ENCODE measurements around the gene RNF223. TPM values are rescaled to one million over a fixed set of nuclear protein-coding genes. Genes with fewer than 3 reads are reported as not detected.
"Not testable (repeated sequence)": the region's sequence is repeated elsewhere in the genome, so short reads cannot be mapped to it uniquely, and the experiment has no call there.

RNF223 gene
- total RNA-seq, 2 experiments from 2014 or later = not detected

DNA sequence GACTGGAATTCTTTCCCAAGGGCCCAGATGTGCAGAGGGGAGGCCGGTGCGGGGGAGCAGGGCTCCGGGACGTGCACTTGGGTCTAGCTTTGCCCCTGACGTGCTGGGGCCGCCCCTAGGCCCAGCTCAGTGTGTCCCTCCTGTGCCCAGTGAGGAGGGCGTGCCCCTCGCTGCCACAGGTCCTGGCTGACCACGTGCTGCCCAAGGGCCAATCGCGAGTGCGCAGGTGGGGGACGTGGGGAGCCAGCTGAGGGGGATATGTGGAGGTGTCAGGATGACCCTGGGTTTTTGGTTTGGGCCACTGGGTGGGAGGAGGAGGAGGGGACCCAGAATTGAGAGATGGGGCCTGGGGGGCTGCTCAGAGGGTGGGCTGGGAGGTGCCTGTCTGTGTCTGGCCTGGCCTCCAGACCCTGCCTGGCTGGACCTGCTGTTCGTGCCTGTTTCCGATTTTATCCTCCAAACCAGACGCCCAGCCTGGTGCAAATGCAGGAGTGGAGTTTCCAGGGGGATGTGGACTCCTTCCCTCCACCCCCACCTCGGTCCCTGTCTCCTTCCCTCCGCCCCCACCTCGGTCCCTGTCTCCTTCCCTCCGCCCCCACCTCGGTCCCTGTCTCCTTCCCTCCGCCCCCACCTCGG lies 6.1 kb upstream of the RNF223 start:
- DNase-seq (no peak), ATAC-seq (peak; percentile 37)
- Mint-ChIP-seq H3K4me3 (no peak overlapping the region), H3K27ac (no peak overlapping the region), H3K4me1 (peaks cover 4% of the 10 kb centered on the region), H3K36me3 (no peaks in the 10 kb centered on the region), H3K27me3 (peaks cover 5% of the 10 kb centered on the region), H3K9me3 (ENCODE audit: low read depth) (no peaks in the 10 kb centered on the region)
- CTCF ChIA-PET = no interaction called here

DNA sequence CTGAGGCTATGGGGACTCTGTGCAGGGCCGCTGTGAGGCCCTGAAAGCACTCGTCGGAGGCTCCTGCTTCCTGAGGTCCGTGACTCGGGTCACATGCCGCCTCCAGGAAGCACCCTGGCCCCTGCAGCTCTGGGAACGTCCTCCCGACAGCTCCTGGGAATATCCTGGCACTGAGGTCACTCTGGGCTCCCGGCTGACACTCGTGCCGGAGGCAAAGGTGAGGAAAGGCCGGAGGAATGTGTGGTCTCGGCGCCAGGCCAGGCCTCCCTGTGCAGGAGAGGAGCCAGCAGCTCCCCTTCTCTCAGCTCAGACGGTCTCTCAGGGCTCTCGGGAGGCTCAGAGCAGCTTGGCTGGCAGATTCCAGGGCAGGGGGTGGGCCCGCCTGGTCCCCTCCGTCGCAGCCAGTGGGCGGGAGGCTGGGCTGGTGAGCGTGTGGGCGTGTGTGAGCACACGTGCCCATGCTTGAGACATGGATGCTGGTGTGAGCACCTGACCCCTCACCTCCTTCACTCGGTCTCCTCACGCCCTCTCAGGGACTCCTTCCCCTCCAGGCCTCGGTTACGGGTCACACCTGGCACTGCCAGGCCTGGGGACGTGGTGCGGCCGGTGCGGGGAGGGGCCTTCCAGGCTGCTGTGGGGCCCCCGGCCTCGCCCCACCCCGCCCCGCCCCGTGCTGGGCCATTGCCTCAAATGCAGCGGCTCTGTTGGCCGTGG lies 5.5 kb upstream of the RNF223 start:
- H3K4me1 Mint-ChIP-seq = peaks cover 4% of the 10 kb centered on the region
- no peak overlapping the region for H3K4me3 Mint-ChIP-seq
- peaks cover 7% of the 10 kb centered on the region for H3K27me3 Mint-ChIP-seq
- CTCF ChIA-PET = no interaction called here
- ATAC-seq (peak; percentile 65), DNase-seq (no peak)
- H3K9me3 Mint-ChIP-seq (ENCODE audit: low read depth) = no peaks in the 10 kb centered on the region
- H3K36me3 Mint-ChIP-seq = no peaks in the 10 kb centered on the region
- H3K27ac Mint-ChIP-seq = no peak overlapping the region

DNA sequence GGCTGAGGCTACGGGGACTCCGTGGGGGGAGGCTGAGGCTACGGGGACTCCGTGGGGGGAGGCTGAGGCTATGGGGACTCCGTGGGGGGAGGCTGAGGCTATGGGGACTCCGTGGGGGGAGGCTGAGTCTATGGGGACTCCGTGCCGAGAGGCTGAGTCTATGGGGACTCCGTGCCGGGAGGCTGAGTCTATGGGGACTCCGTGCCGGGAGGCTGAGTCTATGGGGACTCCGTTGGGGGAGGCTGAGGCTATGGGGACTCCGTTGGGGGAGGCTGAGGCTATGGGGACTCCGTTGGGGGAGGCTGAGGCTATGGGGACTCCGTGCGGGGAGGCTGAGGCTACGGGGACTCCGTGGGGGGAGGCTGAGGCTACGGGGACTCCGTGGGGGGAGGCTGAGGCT lies 3.3 kb upstream of the RNF223 start:
- H3K4me3 Mint-ChIP-seq; H3K36me3 Mint-ChIP-seq; H3K27ac Mint-ChIP-seq; H3K27me3 Mint-ChIP-seq; DNase-seq; ATAC-seq; CTCF ChIA-PET; H3K4me1 Mint-ChIP-seq; H3K9me3 Mint-ChIP-seq (ENCODE audit: low read depth): not testable (repeated sequence)

DNA sequence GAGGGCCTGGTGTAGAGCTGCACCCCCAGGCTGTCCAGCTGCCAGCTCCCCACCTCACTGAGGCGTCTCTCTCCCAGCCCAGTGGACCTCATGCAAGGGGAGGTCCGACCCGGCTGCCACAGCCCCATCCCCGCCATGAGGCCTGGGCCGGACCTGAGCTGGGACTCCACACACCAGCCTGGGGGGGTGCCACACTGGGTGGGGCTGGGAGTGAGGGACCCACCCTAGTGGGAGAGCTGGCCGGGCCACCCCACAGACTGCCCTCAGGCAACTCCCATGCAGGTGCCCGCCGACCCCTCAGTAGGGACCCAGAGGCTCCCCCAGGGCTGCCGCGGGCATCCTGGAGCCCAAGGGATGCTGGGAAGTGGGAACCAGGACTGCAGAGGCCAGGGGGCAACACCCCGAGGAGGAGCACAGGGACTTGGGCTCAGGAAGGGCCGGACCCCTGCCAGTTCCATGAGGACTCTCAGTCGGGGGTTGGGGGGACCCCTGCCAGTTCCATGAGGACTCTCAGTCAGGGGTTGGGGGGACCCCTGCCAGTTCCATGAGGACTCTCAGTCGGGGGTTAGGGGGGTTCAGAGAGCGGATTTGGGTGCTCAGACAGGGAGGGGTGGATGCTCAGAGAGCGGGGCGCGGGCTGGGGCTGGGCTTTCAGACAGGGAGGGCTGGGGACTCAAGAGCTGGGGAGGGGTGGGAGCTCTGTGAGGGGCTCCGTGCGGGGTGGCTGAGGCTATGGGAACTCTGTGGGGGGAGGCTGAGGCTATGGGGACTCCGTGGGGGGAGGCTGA lies 1.2 kb upstream of the RNF223 start:
- CTCF ChIA-PET = no interaction called here
- Mint-ChIP-seq H3K4me3 (no peak overlapping the region), H3K36me3 (no peaks in the 10 kb centered on the region), H3K27me3 (peaks cover 7% of the 10 kb centered on the region), H3K9me3 (ENCODE audit: low read depth) (no peaks in the 10 kb centered on the region), H3K4me1 (peaks cover 4% of the 10 kb centered on the region), H3K27ac (no peak overlapping the region)
- ATAC-seq (no peak), DNase-seq (no peak)

DNA sequence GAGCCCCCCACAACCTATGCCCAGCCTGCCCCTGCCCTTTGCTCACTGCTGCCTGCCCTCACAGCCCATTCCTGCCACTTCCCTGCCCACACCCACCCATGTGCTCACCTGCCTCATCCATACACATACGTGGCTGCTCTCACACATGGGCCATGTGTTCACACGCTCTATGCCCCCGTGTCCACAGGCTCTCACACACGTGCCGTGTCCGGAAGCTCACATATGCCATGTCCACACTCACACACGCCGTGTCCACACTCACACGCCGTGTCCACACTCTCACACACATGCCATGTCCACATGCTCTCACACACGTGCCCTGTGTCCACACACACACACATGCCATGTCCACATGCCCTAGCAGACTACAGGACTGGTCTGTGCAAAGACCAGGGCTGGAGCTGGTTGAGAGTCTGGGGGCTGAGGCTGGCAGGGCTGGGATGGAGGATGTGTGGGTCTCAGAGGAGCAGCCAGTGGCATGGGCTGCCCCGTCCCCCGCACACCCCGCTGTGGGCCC lies 583 bp upstream of the RNF223 start:
- Mint-ChIP-seq H3K9me3 (ENCODE audit: low read depth) (no peaks in the 10 kb centered on the region), H3K27ac (no peak overlapping the region), H3K4me1 (peaks cover 5% of the 10 kb centered on the region), H3K27me3 (peaks cover 10% of the 10 kb centered on the region), H3K36me3 (no peaks in the 10 kb centered on the region), H3K4me3 (no peak overlapping the region)
- CTCF ChIA-PET = interaction anchor here (1.1 kb wide), 1 partner anchor 47 kb away, joined by 3 read pairs; no protein-coding TSS in a partner anchor
- ATAC-seq = no peak
- DNase-seq = no peak

DNA sequence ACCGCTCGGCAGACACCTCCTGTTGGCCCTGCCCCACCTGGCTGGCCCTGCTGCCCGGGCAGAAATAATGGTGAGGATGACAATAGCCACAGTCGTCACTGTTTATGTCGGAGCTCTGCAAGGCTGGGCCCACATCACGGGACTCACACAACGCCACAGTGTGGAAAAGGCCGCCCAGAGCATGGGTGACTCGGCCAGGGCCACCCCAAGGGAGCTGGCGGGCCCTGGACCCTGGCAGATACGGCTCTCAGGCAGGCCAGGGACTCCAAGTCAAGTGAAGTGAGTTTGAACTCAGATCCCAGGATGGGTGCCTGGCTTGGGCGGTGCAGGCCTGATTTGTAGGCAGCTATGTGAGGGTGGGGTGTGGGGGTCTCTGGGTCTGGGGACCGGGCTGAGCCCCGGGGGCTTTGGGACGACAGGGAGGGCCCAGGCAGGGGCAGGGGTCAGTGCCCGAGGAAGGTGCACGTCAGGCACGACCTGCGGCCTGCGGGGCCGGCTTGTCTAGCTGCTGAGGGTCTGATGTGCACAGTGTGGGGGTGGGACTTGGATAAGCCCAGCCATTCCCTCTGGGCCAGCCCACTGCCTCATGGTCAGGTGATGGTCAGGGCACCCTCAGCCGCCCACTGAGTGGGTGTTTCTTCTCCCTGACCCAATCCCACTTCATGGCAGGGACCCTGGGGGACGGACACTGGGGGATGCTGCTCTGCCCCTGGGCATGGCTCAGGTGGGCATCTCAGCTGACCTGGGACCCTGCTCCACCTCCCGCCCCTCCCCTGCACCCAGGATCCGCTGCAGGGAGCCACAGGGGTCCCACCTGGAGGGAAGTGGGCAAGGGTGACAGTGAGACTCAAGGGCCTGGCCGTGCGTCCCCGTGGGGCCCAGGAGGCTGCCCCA lies 1.0 kb downstream of the RNF223 start:
- H3K27ac Mint-ChIP-seq = no peak overlapping the region
- H3K4me3 Mint-ChIP-seq = no peak overlapping the region
- CTCF ChIA-PET = interaction anchor here (1.5 kb wide), 1 partner anchor 14 kb away, joined by 4 read pairs; no protein-coding TSS in a partner anchor
- ATAC-seq = no peak
- H3K27me3 Mint-ChIP-seq = peaks cover 5% of the 10 kb centered on the region
- H3K36me3 Mint-ChIP-seq = no peaks in the 10 kb centered on the region
- H3K4me1 Mint-ChIP-seq = peaks cover 2% of the 10 kb centered on the region
- DNase-seq = no peak
- H3K9me3 Mint-ChIP-seq (ENCODE audit: low read depth) = no peaks in the 10 kb centered on the region

DNA sequence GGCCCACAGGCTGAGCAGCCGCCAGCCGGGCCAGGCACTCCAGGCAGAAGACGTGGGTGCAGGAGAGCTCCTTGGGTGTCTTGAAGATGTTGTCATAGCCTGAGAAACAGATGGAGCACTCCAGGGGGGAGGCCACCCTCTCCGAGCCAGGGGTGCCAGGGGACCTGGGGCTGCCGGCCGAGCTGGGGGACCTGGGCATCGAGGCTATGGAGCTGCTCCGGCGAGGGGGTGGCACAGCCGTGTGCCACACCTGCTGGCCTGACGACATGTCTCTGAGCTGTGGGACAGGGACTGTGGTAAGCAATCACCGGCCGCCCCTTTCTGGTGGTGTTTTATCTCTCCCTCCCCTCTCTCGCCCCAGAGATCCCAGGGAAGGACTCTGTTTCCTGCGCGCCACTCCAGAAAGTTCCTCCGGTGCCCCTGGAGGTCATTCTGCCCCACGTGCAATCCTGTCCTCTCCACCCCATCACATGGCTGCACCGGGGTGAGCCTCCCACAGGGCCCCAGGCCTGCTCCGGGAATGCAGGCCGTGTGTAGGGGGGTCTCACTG lies 1.7 kb downstream of the RNF223 start:
- no peaks in the 10 kb centered on the region for H3K9me3 Mint-ChIP-seq (ENCODE audit: low read depth)
- H3K4me1 Mint-ChIP-seq = peaks cover 4% of the 10 kb centered on the region
- CTCF ChIA-PET = interaction anchor here (1.5 kb wide), 1 partner anchor 13 kb away, joined by 4 read pairs; no protein-coding TSS in a partner anchor
- H3K4me3 Mint-ChIP-seq = no peak overlapping the region
- H3K27me3 Mint-ChIP-seq = peaks cover 5% of the 10 kb centered on the region
- no peak for DNase-seq
- no peaks in the 10 kb centered on the region for H3K36me3 Mint-ChIP-seq
- no peak overlapping the region for H3K27ac Mint-ChIP-seq
- no peak for ATAC-seq

DNA sequence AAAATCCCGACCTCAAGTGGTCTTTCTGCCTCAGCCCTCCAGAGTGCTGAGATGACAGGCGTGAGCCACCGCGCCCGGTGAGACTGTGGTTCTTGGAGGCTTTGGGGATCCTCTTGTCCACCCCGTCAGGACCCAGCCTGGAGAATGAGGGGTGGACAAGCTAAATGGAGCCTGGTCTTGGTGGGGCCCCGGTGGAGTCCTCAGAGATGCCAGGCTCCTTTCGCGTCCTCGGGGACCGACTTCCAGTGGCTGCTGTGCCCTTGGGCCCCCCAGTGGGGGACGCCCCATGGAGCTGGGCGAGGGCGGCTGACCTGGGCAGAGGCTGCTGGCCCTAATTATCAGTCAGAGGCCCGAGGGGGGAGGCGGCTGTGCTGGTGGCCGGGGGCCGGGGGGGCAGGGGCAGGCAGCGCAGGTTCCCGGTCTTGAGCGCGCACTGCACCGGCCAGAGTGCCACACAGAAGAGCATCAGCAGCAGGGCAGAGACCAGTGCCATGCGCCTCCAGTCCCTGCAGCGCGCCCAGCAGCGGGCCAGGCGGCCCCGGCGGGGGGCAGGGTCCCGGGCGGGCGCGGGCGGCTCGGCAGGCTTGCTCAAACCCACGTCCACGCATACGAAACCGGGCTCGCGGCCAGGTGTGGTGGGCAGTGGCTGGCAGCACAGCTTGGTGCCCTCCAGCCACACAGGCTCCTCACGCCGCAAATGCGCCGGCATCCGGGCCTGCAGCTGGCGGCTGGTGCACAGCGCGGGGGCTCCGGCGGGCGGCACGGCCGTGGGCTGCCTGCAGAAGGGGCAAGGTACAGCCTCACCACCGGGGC lies 2.4 kb downstream of the RNF223 start:
- peaks cover 5% of the 10 kb centered on the region for H3K27me3 Mint-ChIP-seq
- ATAC-seq (no peak), DNase-seq (no peak)
- H3K27ac Mint-ChIP-seq = no peak overlapping the region
- CTCF ChIA-PET = interaction anchor here (1.4 to 1.5 kb wide), 2 partner anchors 12 to 39 kb away, joined by 3 to 4 read pairs; no protein-coding TSS in a partner anchor
- H3K4me1 Mint-ChIP-seq = peaks cover 6% of the 10 kb centered on the region
- H3K36me3 Mint-ChIP-seq = no peaks in the 10 kb centered on the region
- H3K9me3 Mint-ChIP-seq (ENCODE audit: low read depth) = no peaks in the 10 kb centered on the region
- no peak overlapping the region for H3K4me3 Mint-ChIP-seq

DNA sequence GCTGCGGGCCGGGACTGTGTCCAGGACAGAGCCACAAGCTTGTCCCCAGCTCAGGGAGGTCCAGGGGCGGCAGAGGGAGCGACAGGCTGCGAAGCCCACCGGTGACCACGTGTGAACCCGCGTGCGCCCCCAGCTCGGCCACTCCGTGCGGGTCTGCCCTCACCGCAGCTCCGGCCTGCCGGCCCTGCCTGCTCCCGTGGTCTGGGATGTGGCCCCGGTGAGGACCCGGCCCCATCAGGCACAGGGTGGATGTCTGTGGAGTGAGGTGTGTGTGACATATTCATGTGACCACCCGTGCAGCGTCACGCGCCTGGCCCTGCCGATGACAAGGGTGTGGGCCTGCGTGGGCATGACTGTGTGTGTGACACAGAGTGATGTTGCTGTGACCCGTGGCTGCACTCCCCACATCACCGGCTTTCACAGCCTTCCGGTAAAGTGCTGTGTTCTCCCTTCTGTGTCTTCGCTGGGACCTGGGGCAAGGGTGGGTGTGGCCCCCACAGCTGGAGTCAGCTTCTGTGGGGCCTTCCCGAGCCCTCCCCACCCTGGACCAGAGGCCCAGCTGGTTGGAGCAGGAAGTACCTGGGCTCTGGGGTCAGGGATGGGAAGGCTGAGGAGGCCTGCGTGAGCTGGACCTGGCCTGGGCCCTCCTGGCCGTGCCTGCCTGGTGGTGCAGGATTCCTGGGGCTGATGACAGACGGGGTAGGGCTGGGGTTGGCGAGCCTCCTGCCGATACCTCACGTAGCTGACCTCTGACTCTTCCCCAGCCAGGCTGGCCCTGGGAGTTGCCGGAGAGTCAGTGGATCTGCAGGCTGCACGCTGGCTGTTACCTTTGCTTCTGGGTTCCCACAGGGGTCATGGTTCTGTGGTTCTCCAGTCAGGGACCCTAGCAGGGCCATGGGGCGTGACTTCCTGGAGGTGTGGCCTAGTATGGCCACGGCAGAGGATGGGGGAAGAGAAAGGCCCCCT lies 4.1 kb downstream of the RNF223 start:
- ATAC-seq = no peak
- Mint-ChIP-seq H3K9me3 (ENCODE audit: low read depth) (no peaks in the 10 kb centered on the region), H3K4me1 (peaks cover 9% of the 10 kb centered on the region), H3K27me3 (peaks cover 5% of the 10 kb centered on the region), H3K36me3 (no peaks in the 10 kb centered on the region), H3K27ac (no peak overlapping the region), H3K4me3 (no peak overlapping the region)
- DNase-seq = no peak
- CTCF ChIA-PET = interaction anchor here (0.7 to 1.4 kb wide), 4 partner anchors 37 to 68 kb away, joined by 3 to 4 read pairs (median 3); no protein-coding TSS in a partner anchor

DNA sequence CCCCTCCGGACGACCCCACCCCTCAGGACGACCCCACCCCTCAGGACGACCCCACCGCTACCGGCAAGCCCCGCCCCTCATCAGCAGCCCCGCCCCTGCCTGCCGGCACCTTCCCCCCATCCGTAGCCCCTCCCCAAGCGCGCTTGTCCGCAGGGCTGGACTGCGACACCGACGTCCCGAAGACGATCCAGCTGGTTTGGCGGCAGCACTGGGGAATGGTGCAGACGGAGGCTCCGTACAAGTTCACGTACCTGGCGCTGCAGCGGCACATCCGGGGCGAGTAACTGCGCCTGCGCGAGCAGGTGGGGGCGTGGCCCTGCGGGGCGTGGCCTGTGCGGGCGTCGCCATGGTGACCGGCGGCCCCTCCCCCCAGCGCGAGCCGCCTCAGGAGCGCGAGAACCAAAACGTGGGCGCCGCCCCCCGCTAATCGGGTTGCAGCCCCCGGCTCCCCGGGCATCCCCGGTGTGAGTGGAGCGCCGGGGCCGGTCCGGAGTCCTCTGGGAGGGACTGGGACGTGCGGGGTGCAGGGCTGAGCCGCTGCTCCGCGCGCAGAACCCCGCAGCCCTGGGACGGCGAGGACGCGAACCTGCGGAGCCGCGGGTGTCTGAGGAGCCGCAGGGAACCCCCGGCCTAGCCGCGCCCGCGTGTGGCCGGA lies 4.9 kb downstream of the RNF223 start:
- ATAC-seq = peak; percentile 57
- Mint-ChIP-seq H3K27ac (peak overlapping the region; percentile 81), H3K9me3 (ENCODE audit: low read depth) (no peaks in the 10 kb centered on the region), H3K4me1 (peaks cover 12% of the 10 kb centered on the region), H3K36me3 (no peaks in the 10 kb centered on the region), H3K4me3 (peak overlapping the region; percentile 73), H3K27me3 (peaks cover 3% of the 10 kb centered on the region)
- peak; percentile 90 for DNase-seq
- CTCF ChIA-PET = interaction anchor here (0.7 to 1.4 kb wide), 5 partner anchors 10 to 67 kb away, joined by 3 to 4 read pairs (median 3); no protein-coding TSS in a partner anchor
